Endodermal cell (in vitro differentiated cells): ENCODE data around the gene FXR1. TPM values are rescaled to one million over a fixed set of nuclear protein-coding genes. Genes with fewer than 3 reads are reported as not detected.

Source experiments
- DNase-seq: peaks from one replicate; pipeline ENCODE4 v3.0.0-alpha.2; 2017
- H3K27ac ChIP-seq: 2 replicates; pipeline ENCODE4 v1.5.1; 2013; ENCODE audit warnings: mild to moderate bottlenecking, low read depth, low read length, moderate library complexity
- H3K27me3 ChIP-seq: 2 replicates; pipeline ENCODE4 v1.6.1; 2013; ENCODE audit warnings: mild to moderate bottlenecking, low read length, moderate library complexity; ENCODE audit not compliant: insufficient read depth, control insufficient read depth, poor library complexity, severe bottlenecking
- H3K36me3 ChIP-seq: 2 replicates; pipeline ENCODE4 v1.7.0; 2013; ENCODE audit warnings: mild to moderate bottlenecking, low read length, moderate library complexity; ENCODE audit not compliant: control insufficient read depth, insufficient read depth
- H3K4me1 ChIP-seq: one replicate; pipeline ENCODE4 v1.7.0; 2013; ENCODE audit warnings: low read length; ENCODE audit not compliant: control insufficient read depth, insufficient read depth
- H3K4me3 ChIP-seq: 2 replicates; pipeline ENCODE4 v1.5.1; 2013; ENCODE audit warnings: mild to moderate bottlenecking, low read length, moderate library complexity
- H3K9ac ChIP-seq: 2 replicates; pipeline ENCODE4 v1.6.1; 2013; ENCODE audit warnings: mild to moderate bottlenecking, low read length, moderate library complexity; ENCODE audit not compliant: poor library complexity, severe bottlenecking; ENCODE audit errors: extremely low read depth
- H3K9me3 ChIP-seq: 2 replicates; pipeline ENCODE4 v1.6.1; 2013; ENCODE audit warnings: mild to moderate bottlenecking, low read length, moderate library complexity; ENCODE audit not compliant: control insufficient read depth
- H3K27ac Mint-ChIP-seq: 2 replicates; pipeline ENCODE4 v1.8.0; 2020; ENCODE audit warnings: mixed read lengths
- H3K27me3 Mint-ChIP-seq: 2 replicates; pipeline ENCODE4 v1.8.0; 2021; ENCODE audit warnings: mild to moderate bottlenecking, mixed read lengths; ENCODE audit not compliant: insufficient read depth
- H3K36me3 Mint-ChIP-seq: 2 replicates; pipeline ENCODE4 v1.8.0; 2020; ENCODE audit warnings: low read depth, mixed read lengths
- H3K4me1 Mint-ChIP-seq: 2 replicates; pipeline ENCODE4 v1.8.0; 2020; ENCODE audit warnings: mixed read lengths
- H3K4me3 Mint-ChIP-seq: 2 replicates; pipeline ENCODE4 v1.8.0; 2020; ENCODE audit warnings: mild to moderate bottlenecking, moderate library complexity, mixed read lengths
- H3K9me3 Mint-ChIP-seq: 2 replicates; pipeline ENCODE4 v1.8.0; 2020; ENCODE audit warnings: mild to moderate bottlenecking, mixed read lengths
- WGBS, 2 experiments: methylation state at CpG; one replicate each; pipeline versions ENCODE4 v1.1.5 to v1.1.7; 2013; ENCODE audit warnings: missing lambda C conversion rate in 2 of 2, mixed read lengths in 1 of 2; ENCODE audit not compliant: insufficient coverage in 1 of 2, insufficient read length in 1 of 2; 5-methylcytosine and 5-hydroxymethylcytosine counted together
- long read RNA-seq, 4 experiments: library from polyadenylated mRNA in 2 of 4; library from RNA in 1 of 4; library from capped mRNA in 1 of 4; stranded (forward) in 3 of 4; unstranded in 1 of 4; transcript quantifications; one replicate each; pipeline ENCODE4 v2.0.0, GENCODE V29; 2020 to 2021; ENCODE audit warnings: inconsistent platforms in 1 of 4
- polyA plus RNA-seq, 2 experiments: library from polyadenylated mRNA; stranded (reverse); fragments of 50-300 nt; gene quantifications; one replicate each; pipeline ENCODE4 v1.2.3, GENCODE V29; 2013
- total RNA-seq, 2 donors: library from RNA; stranded (reverse); fragmentation: NEBNext Ultra II Directional in 1 of 2; extraction: Animal tissue kit (Norgen Biotek cat#: 25700) in 1 of 2; gene quantifications; 2 replicates in 1 of 2; 3 replicates in 1 of 2; pipeline ENCODE4 v1.2.1, GENCODE V29; 2021
- TF ChIP-seq, protein P1 (sequence below): fragments of 200-600 bp; sonication (generic); conservative IDR thresholded peaks from 2 replicates; pipeline ENCODE4 v1.5.0; 2021; ENCODE audit warnings: antibody characterized with exemption, mild to moderate bottlenecking

The FXR1 gene
- total RNA-seq = 100 to 1,000 TPM; 252 to 298 TPM
- polyA plus RNA-seq (2013, experiment 1 of 2) = 248 TPM
- 226 TPM for polyA plus RNA-seq (2013, experiment 2 of 2)
- long read RNA-seq, experiment 1, full-length matches to known transcripts = 19 of 97 reads
- long read RNA-seq, experiment 1, partial matches to known transcripts = 47 of 97 reads
- long read RNA-seq, experiment 1, other reads (novel, unspliced or antisense) = 31 of 97 reads
- long read RNA-seq, experiment 2, full-length matches to known transcripts = 145 of 230 reads
- long read RNA-seq, experiment 2, partial matches to known transcripts = 44 of 230 reads
- long read RNA-seq, experiment 2, other reads (novel, unspliced or antisense) = 41 of 230 reads
- long read RNA-seq, experiment 3, full-length matches to known transcripts = 248 of 326 reads
- long read RNA-seq, experiment 3, partial matches to known transcripts = 20 of 326 reads
- long read RNA-seq, experiment 3, other reads (novel, unspliced or antisense) = 58 of 326 reads
- long read RNA-seq, experiment 4, full-length matches to known transcripts = 325 of 723 reads
- long read RNA-seq, experiment 4, partial matches to known transcripts = 329 of 723 reads
- long read RNA-seq, experiment 4, other reads (novel, unspliced or antisense) = 69 of 723 reads

DNA sequence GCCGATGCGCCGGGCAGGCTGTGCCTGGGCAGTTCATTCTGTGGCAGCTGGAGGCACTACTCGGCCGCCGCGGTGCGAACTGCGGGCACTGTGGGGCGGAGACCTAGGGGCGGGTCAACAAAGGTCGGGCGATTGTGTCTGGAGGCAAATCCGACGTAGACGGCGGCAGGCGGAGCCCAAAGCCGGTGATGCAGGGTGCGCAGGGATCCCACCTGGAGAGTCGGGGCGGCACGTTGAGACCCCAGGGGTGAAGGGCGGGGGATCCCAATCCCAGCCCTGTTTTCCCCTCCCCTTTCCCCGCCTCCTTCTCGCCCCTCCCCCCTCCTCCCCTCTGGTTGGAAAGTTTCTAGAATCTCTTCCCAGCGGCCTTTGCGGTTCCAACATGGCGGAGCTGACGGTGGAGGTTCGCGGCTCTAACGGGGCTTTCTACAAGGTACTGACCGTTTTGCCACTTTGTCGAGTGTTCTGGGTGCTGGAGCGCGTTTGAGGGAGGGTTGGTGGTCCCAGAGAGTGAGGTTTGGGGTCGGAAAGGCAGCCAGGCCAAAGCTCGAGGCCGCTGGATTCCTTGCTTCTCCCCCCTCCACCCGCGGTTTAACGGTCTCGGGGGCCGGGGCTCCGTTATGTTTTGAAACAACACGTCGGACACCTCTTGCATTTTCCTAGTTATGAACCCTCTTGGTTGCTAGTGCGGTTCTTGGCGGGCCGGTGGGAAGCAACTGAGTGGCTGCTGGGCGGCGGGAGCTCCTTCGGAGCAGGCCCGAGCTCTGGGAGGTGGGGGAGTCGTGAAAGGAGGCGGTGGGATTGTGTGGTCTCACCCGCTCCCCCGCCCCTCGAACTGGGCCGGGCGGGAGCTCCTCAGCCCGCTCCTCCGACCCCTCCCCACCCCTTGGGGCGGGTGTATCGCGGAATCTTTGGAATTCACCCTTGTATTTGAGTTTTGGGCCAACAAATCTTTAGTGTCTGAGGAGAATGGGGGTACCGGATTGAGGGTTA, at the start of gene FXR1:
Gene FXR1 (plus strand): TSS at position 367 of the 993 bp plus-strand sequence. CDS start 16 bp downstream, at position 383.
- WGBS, 2 experiments = 0 to 1% methylated on average over 20 to 68 of the region's 68 CpGs
- no peaks in the 10 kb centered on the region for H3K4me1 ChIP-seq
- Mint-ChIP-seq H3K4me1 (peaks cover 20% of the 10 kb centered on the region), H3K27ac (peak within 1 kb of the TSS; percentile 97), H3K4me3 (peak within 1 kb of the TSS; percentile 86), H3K9me3 (no peaks in the 10 kb centered on the region), H3K36me3 (peaks cover 35% of the 10 kb centered on the region), H3K27me3 (no peaks in the 10 kb centered on the region)
- TF ChIP-seq, protein P1, sequence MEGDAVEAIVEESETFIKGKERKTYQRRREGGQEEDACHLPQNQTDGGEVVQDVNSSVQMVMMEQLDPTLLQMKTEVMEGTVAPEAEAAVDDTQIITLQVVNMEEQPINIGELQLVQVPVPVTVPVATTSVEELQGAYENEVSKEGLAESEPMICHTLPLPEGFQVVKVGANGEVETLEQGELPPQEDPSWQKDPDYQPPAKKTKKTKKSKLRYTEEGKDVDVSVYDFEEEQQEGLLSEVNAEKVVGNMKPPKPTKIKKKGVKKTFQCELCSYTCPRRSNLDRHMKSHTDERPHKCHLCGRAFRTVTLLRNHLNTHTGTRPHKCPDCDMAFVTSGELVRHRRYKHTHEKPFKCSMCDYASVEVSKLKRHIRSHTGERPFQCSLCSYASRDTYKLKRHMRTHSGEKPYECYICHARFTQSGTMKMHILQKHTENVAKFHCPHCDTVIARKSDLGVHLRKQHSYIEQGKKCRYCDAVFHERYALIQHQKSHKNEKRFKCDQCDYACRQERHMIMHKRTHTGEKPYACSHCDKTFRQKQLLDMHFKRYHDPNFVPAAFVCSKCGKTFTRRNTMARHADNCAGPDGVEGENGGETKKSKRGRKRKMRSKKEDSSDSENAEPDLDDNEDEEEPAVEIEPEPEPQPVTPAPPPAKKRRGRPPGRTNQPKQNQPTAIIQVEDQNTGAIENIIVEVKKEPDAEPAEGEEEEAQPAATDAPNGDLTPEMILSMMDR = peak; percentile 78
- H3K36me3 ChIP-seq = peaks cover 31% of the 10 kb centered on the region
- H3K9me3 ChIP-seq = no peaks in the 10 kb centered on the region
- H3K27ac ChIP-seq = peak within 1 kb of the TSS; percentile 97
- no peaks in the 10 kb centered on the region for H3K27me3 ChIP-seq
- peak within 1 kb of the TSS; percentile 92 for H3K4me3 ChIP-seq
- H3K9ac ChIP-seq = peak within 1 kb of the TSS; percentile 100
- peak; percentile 99 for DNase-seq

DNA sequence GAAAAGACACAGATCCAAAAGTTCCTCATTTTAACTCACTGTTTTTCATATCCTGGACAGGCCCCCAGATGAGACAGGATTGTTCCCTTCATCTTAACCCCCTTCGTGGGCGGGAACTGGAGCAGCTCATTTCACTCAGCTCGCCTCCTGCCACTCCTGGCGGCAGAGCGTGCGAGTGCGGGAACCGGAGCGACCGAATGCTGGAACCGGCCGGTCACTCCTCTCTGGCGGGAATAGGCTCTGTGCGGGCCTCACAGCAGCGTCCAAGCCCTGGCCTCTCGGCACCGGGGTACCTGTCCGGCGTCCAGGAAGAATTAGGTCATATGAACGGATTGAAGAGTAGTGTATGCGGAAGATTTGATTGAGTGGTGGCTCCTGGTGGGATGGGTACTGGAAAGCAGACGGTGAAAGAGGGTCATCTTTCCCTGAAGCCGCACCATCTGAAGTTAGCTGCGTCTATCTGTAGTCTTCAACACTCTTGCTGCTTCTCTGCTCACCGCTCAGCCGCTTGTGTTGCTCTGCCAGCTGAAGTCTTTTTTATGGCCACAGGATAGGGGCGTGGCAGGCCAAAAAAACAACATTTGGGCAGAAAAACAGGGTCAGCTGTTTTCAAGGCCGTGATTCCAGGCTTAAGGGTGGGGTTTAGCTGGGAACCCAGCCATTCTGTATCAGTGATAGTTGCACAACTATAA, 42.3 kb upstream of the FXR1 start:
- no peaks in the 10 kb centered on the region for H3K36me3 Mint-ChIP-seq

More for the DNA sequence above, 42.3 kb upstream of the FXR1 start:
- Histone ChIP-seq H3K36me3 (no peaks in the 10 kb centered on the region), H3K9ac (no peak overlapping the region), H3K9me3 (no peaks in the 10 kb centered on the region), H3K27me3 (no peaks in the 10 kb centered on the region), H3K4me3 (no peak overlapping the region), H3K4me1 (no peaks in the 10 kb centered on the region), H3K27ac (no peak overlapping the region)
- H3K27me3 Mint-ChIP-seq = peaks cover 30% of the 10 kb centered on the region
- H3K9me3 Mint-ChIP-seq = no peaks in the 10 kb centered on the region
- 90 to 96% methylated on average over 23 to 28 of the region's 28 CpGs for WGBS, 2 experiments
- H3K4me3 Mint-ChIP-seq = peak overlapping the region; percentile 53
- DNase-seq = peak; percentile 86
- H3K4me1 Mint-ChIP-seq = peaks cover 12% of the 10 kb centered on the region
- TF ChIP-seq, protein P1 = peak; percentile 56
- H3K27ac Mint-ChIP-seq = no peak overlapping the region
